GM12878 (cell line): ENCODE measurements around the gene DYNC1I1. TPM values are rescaled to one million over a fixed set of nuclear protein-coding genes. Genes with fewer than 3 reads are reported as not detected.

ENCODE experiments used
- ATF3 ChIP-seq: IDR thresholded peaks from 2 replicates; pipeline ENCODE4 v1.6.1; 2011; ENCODE audit warnings: low read depth, mild to moderate bottlenecking, low read length, moderate library complexity, borderline replicate concordance; ENCODE audit errors: extremely low read depth
- CBX5 ChIP-seq: sonication (generic); IDR thresholded peaks from 2 replicates; pipeline ENCODE4 v1.6.1; 2016; ENCODE audit warnings: low read depth, moderate library complexity, mild to moderate bottlenecking, inconsistent platforms
- CHD1 ChIP-seq: IDR thresholded peaks from 2 replicates; pipeline ENCODE4 v1.6.1; 2012; ENCODE audit warnings: low read depth, low read length, improper control_type of control experiment
- CREB1 ChIP-seq: IDR thresholded peaks from 2 replicates; pipeline ENCODE4 v1.6.1; 2012; ENCODE audit warnings: low read depth, mild to moderate bottlenecking, inconsistent platforms
- CUX1 ChIP-seq: IDR thresholded peaks from 2 replicates; pipeline ENCODE4 v1.6.1; 2012; ENCODE audit warnings: improper control_type of control experiment, low read depth, low read length; ENCODE audit not compliant: insufficient replicate concordance
- EP300 ChIP-seq, 2 experiments: fragments of 150-350 bp in 1 of 2; IDR thresholded peaks; 2 replicates each; pipeline ENCODE4 v1.6.1; 2011 to 2012; ENCODE audit warnings: low read depth in 2 of 2, low read length in 2 of 2, borderline replicate concordance in 1 of 2, improper control_type of control experiment in 1 of 2, inconsistent platforms in 1 of 2; ENCODE audit not compliant: control insufficient read depth in 1 of 2
- FOXK2 ChIP-seq: fragments of 450-650 bp; IDR thresholded peaks from 2 replicates; pipeline ENCODE4 v1.6.1; 2017; ENCODE audit warnings: mild to moderate bottlenecking, moderate library complexity
- HCFC1 ChIP-seq: fragments of 150-350 bp; IDR thresholded peaks from 2 replicates; pipeline ENCODE4 v1.6.1; 2014; ENCODE audit warnings: low read length
- HDAC2 ChIP-seq: fragments of 200-600 bp; sonication (generic); IDR thresholded peaks from 2 replicates; pipeline ENCODE4 v1.6.1; 2017
- IKZF1 ChIP-seq: fragments of 450-650 bp; conservative IDR thresholded peaks from 2 replicates; pipeline ENCODE4 v1.6.1; 2017; ENCODE audit warnings: antibody characterized with exemption, mild to moderate bottlenecking
- JUNB ChIP-seq: IDR thresholded peaks from 2 replicates; pipeline ENCODE4 v1.6.1; 2016; ENCODE audit warnings: antibody characterized with exemption, mild to moderate bottlenecking
- LARP7 ChIP-seq: fragments of 450-650 bp; IDR thresholded peaks from 2 replicates; pipeline ENCODE4 v1.6.1; 2017; ENCODE audit warnings: mild to moderate bottlenecking
- MLLT1 ChIP-seq: fragments of 450-650 bp; IDR thresholded peaks from 2 replicates; pipeline ENCODE4 v1.6.1; 2016; ENCODE audit warnings: mild to moderate bottlenecking
- NFYA ChIP-seq: IDR thresholded peaks from 2 replicates; pipeline ENCODE4 v1.6.1; 2011; ENCODE audit warnings: low read depth, mild to moderate bottlenecking, low read length, improper control_type of control experiment, borderline replicate concordance
- POLR2AphosphoS2 ChIP-seq: IDR thresholded peaks from 2 replicates; pipeline ENCODE4 v1.6.1; 2011; ENCODE audit warnings: low read depth, mild to moderate bottlenecking, low read length, improper control_type of control experiment, moderate library complexity
- RCOR1 ChIP-seq: conservative IDR thresholded peaks from 2 replicates; pipeline ENCODE4 v1.6.1; 2012; ENCODE audit warnings: low read depth, low read length, improper control_type of control experiment
- SIN3A ChIP-seq: IDR thresholded peaks from 2 replicates; pipeline ENCODE4 v1.6.1; 2012; ENCODE audit warnings: low read depth, low read length, improper control_type of control experiment
- SREBF2 ChIP-seq: IDR thresholded peaks from 2 replicates; pipeline ENCODE4 v1.6.1; 2012; ENCODE audit warnings: mild to moderate bottlenecking, low read length
- STAT3 ChIP-seq: IDR thresholded peaks from 2 replicates; pipeline ENCODE4 v1.6.1; 2011; ENCODE audit warnings: low read depth, low read length, improper control_type of control experiment
- ZBTB11 ChIP-seq: fragments of 450-650 bp; formaldehyde crosslinking; IDR thresholded peaks from 2 replicates; pipeline ENCODE4 v1.5.0; 2022; ENCODE audit warnings: mild to moderate bottlenecking, missing genetic modification characterization
- ZZZ3 ChIP-seq: IDR thresholded peaks from 2 replicates; pipeline ENCODE4 v1.6.1; 2011; ENCODE audit warnings: low read depth; ENCODE audit not compliant: control insufficient read depth, insufficient read length
- polyA plus RNA-seq, 11 experiments: library from polyadenylated mRNA; depleted of rRNA in 4 of 11; unstranded in 6 of 11; stranded (reverse) in 5 of 11; fragments of >200 nt; fragmentation: Nextera tagmentation in 4 of 11; fragmentation: Illumina TruSeq in 1 of 11; extraction: Ambion mirVana in 4 of 11; extraction: Trizol in 1 of 11; gene quantifications; 1 replicate in 1 of 11; 2 replicates in 10 of 11; pipeline versions ENCODE4 v1.2.1 to v1.2.3, GENCODE V29; 2011 to 2016; ENCODE audit warnings: inconsistent platforms in 2 of 11, missing spikeins in 2 of 11, low read depth in 1 of 11
- total RNA-seq, 4 experiments: library from RNA; depleted of rRNA in 3 of 4; stranded (reverse); fragments of >200 nt in 3 of 4; fragmentation: Illumina TruSeq in 1 of 4; extraction: Trizol in 1 of 4; gene quantifications; 2 replicates each; pipeline versions ENCODE4 v1.2.1 to v1.2.3, GENCODE V29; 2013 to 2021

The DYNC1I1 gene
- total and polyA plus RNA-seq, 10 of the 15 experiments (the other 5 are each of a cell fraction or from before 2014, with no cell fraction given) = 0.05 to 0.91 (median 0.14) TPM; not detected in 3

GRCh38 chr7:95867309-95867708, 95.0 kb downstream of the DYNC1I1 start (continued):
- TF ChIP-seq CUX1 (no peak), ZZZ3 (no peak), NFYA (no peak), CBX5 (no peak), EP300 (IDR thresholded peaks at IDR 0.05; ENCODE audit: borderline replicate concordance in 1 of 2, control insufficient read depth in 1 of 2, low read depth in 2 of 2, low read length in 2 of 2) (peak; percentile 20 to 32; a peak in 1 of 4 replicates), STAT3 (no peak), CREB1 (peak; percentile 86), ZBTB11 (no peak), POLR2AphosphoS2 (no peak), RCOR1 (no peak), ATF3 (no peak), MLLT1 (no peak), HDAC2 (no peak), LARP7 (no peak), SREBF2 (no peak), SIN3A (no peak), IKZF1 (0 out of 2 replicates have a peak, but pooled peaks have one; percentile 19), HCFC1 (no peak), JUNB (peak; percentile 72), CHD1 (no peak), FOXK2 (no peak)
